Measurements from ENCODE around the gene CYB561D2.

DNA sequence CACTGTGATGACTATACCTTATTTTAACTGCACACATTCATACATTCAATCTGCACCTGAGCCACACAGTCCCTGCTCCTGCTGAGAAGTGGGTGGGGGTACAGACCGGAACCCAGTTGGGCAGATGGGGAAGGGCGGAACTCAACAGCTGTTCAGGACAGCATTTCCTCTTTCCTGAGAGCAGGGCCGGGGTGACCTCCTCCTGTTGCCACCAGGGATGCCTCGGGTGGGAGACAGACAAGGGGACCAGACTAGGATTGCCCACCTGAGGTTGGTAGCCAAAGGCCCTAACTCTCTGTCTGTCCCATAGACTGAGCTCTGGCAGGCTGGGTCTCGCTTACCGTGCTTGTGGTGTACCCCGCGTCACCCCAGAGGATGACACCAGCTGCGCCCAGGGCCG lies 32.0 kb upstream of the CYB561D2 start:
- TF ChIP-seq, protein P1, sequence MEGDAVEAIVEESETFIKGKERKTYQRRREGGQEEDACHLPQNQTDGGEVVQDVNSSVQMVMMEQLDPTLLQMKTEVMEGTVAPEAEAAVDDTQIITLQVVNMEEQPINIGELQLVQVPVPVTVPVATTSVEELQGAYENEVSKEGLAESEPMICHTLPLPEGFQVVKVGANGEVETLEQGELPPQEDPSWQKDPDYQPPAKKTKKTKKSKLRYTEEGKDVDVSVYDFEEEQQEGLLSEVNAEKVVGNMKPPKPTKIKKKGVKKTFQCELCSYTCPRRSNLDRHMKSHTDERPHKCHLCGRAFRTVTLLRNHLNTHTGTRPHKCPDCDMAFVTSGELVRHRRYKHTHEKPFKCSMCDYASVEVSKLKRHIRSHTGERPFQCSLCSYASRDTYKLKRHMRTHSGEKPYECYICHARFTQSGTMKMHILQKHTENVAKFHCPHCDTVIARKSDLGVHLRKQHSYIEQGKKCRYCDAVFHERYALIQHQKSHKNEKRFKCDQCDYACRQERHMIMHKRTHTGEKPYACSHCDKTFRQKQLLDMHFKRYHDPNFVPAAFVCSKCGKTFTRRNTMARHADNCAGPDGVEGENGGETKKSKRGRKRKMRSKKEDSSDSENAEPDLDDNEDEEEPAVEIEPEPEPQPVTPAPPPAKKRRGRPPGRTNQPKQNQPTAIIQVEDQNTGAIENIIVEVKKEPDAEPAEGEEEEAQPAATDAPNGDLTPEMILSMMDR (IDR thresholded peaks at IDR 0.05): no peak
- TF ChIP-seq POLR2A (IDR thresholded peaks at IDR 0.05) (no peak), POLR2AphosphoS5 (IDR thresholded peaks at IDR 0.05) (no peak)

Measured in breast epithelium (tissue), 3 donors.